ENCODE results near the gene SLC25A44. TPM values are rescaled to one million over a fixed set of nuclear protein-coding genes. Genes with fewer than 3 reads are reported as not detected.

Gene SLC25A44
- total RNA-seq, 1 donor from 2014 or later: 20.2 TPM

DNA sequence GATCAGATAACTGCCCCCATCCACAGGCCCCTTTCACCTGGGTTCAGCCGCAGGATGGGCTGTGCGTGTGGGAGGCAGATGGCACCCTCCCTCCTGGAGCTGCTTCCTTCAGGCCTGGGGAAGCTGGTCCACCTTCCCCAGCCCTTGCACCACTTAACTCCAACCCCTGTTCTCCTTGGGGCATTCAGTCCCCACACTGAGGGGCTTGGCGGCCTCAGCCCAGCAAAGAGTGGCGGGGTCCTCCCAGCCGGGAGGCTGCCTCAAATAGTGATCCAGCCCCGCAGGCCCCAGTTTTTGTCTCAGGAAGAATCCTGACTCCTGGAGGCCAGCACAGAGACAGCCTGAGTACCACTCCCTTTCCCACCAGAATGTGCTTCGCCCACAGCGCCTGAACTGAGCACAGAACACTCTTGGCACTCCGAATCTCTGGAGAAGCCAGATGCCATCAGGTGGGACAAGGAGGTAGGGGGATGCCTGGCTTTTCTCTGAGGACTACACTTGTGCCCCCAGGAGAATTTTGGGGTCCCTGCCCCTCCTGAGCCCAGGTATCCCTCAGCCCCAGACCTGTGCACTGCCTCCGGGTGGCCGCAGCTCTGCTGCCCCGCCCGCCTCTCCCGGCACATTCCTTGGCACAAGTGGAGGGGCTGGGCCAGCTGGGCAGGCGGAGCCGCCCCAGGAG is 53.0 kb downstream of the SLC25A44 start:
- peaks cover 4% of the 10 kb centered on the region for H3K4me1 Mint-ChIP-seq (ENCODE audit: unreplicated experiment)
- DNase-seq (ENCODE audit: extremely low spot score, unreplicated experiment): no peak
- no peak overlapping the region for H3K4me3 Mint-ChIP-seq (ENCODE audit: unreplicated experiment)
- H3K27me3 Mint-ChIP-seq (ENCODE audit: unreplicated experiment): no peaks in the 10 kb centered on the region
- TF ChIP-seq, protein P1, sequence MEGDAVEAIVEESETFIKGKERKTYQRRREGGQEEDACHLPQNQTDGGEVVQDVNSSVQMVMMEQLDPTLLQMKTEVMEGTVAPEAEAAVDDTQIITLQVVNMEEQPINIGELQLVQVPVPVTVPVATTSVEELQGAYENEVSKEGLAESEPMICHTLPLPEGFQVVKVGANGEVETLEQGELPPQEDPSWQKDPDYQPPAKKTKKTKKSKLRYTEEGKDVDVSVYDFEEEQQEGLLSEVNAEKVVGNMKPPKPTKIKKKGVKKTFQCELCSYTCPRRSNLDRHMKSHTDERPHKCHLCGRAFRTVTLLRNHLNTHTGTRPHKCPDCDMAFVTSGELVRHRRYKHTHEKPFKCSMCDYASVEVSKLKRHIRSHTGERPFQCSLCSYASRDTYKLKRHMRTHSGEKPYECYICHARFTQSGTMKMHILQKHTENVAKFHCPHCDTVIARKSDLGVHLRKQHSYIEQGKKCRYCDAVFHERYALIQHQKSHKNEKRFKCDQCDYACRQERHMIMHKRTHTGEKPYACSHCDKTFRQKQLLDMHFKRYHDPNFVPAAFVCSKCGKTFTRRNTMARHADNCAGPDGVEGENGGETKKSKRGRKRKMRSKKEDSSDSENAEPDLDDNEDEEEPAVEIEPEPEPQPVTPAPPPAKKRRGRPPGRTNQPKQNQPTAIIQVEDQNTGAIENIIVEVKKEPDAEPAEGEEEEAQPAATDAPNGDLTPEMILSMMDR (IDR thresholded peaks at IDR 0.05): no peak
- H3K9me3 Mint-ChIP-seq (ENCODE audit: unreplicated experiment): no peaks in the 10 kb centered on the region
- no peak overlapping the region for H3K27ac Mint-ChIP-seq (ENCODE audit: unreplicated experiment)
- H3K36me3 Mint-ChIP-seq (ENCODE audit: unreplicated experiment): peaks cover 8% of the 10 kb centered on the region

DNA sequence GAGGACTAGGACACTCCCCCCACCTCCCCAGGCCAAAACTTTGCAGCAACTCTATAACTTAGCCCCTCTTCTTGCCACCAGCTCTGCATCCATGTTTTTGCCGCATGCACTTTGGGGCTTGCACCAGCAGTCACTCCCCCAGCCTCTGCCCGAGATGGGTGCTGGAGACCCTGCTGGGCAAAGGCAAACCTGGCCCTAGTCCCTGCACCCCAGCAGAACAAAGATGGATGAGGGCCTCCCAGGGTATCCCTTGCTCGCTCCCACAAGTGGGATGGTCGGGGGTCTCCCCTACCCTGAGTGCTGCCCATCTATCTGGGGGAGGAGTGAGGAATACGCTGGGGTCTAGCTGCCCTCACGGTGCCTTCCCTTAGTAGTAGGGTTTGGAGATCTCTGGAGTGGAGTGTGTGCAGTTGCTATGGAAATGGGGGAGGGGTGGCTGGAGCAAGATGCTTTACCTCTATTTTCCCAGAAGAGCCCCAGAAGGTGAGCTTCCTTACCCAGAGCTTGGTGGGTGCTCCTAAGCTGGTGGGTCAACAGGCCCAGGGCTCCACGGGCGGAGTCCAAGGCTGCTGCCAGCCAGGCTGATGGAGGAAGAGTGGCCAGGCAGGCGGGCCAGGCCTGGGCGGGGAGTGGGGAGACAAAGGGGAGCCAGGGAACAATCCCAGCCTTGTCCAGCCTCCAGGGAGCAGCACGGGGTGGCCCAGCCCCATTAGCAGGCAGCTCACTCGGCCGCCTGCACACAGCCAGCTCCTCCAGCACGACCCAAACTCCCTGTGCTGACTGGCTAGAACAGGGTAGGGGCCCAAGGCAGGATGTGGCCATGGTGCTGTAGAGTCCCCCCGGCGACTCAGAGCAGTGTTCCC is 53.8 kb downstream of the SLC25A44 start, which contains the start of gene PAQR6:
Gene PAQR6 (minus strand): TSS at position 597 of the 863 bp plus-strand sequence. CDS start 1,325 bp downstream, outside the sequence.
- H3K36me3 Mint-ChIP-seq (ENCODE audit: unreplicated experiment): peaks cover 13% of the 10 kb centered on the region
- H3K9me3 Mint-ChIP-seq (ENCODE audit: unreplicated experiment): no peaks in the 10 kb centered on the region
- no peaks in the 10 kb centered on the region for H3K4me1 Mint-ChIP-seq (ENCODE audit: unreplicated experiment)
- DNase-seq (ENCODE audit: extremely low spot score, unreplicated experiment): no peak
- no peak within 1 kb of the TSS for H3K4me3 Mint-ChIP-seq (ENCODE audit: unreplicated experiment)
- H3K27me3 Mint-ChIP-seq (ENCODE audit: unreplicated experiment): no peaks in the 10 kb centered on the region
- H3K27ac Mint-ChIP-seq (ENCODE audit: unreplicated experiment): no peak within 1 kb of the TSS
- TF ChIP-seq, protein P1 (IDR thresholded peaks at IDR 0.05): no peak

DNA sequence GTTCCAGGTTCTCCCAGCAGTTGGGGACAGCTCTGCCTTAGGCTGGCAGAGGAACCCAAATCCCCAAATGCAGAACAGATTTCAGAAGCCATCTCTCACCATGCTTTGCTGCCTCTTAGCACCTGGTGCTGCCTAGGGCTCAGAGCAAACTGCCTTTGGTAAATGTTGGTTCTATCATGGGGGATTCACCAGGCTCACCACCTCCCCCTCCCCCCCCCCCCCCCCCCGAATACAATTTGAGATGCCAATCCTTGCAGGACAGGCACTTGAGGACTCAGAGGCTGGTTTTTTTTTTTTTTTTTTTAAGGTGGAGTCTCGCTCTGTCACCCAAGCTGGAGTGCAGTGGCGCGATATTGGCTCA is 54.4 kb downstream of the SLC25A44 start:
- DNase-seq (ENCODE audit: extremely low spot score, unreplicated experiment): no peak
- Mint-ChIP-seq H3K9me3 (ENCODE audit: unreplicated experiment) (no peaks in the 10 kb centered on the region), H3K36me3 (ENCODE audit: unreplicated experiment) (peaks cover 19% of the 10 kb centered on the region), H3K27me3 (ENCODE audit: unreplicated experiment) (no peaks in the 10 kb centered on the region), H3K27ac (ENCODE audit: unreplicated experiment) (no peak overlapping the region), H3K4me3 (ENCODE audit: unreplicated experiment) (no peak overlapping the region), H3K4me1 (ENCODE audit: unreplicated experiment) (no peaks in the 10 kb centered on the region)
- TF ChIP-seq, protein P1 (IDR thresholded peaks at IDR 0.05): no peak

DNA sequence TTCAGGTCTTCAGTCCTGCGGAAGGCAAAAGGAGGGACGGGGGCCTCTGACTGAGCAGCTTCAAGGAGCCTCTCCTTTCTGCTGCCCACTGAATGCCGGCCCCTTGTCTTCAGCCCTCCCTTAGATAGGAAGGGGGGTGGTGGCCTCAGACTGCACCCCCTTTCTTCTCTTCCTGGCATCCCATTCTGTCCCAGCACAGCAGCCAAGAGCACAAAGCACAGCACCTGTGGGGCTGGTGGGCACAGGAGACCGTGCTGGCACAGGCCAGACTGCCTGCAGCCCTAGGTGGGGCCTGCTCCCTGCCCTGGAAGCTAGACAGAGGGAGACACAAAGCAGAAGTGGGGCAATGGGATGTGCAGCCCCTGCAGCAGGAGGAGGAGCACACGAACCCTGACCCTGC is 55.7 kb downstream of the SLC25A44 start:
- H3K27ac Mint-ChIP-seq (ENCODE audit: unreplicated experiment): no peak overlapping the region
- H3K36me3 Mint-ChIP-seq (ENCODE audit: unreplicated experiment): peaks cover 26% of the 10 kb centered on the region
- no peaks in the 10 kb centered on the region for H3K4me1 Mint-ChIP-seq (ENCODE audit: unreplicated experiment)
- H3K4me3 Mint-ChIP-seq (ENCODE audit: unreplicated experiment): no peak overlapping the region
- no peaks in the 10 kb centered on the region for H3K9me3 Mint-ChIP-seq (ENCODE audit: unreplicated experiment)
- DNase-seq (ENCODE audit: extremely low spot score, unreplicated experiment): no peak
- H3K27me3 Mint-ChIP-seq (ENCODE audit: unreplicated experiment): no peaks in the 10 kb centered on the region
- TF ChIP-seq, protein P1 (IDR thresholded peaks at IDR 0.05): no peak

DNA sequence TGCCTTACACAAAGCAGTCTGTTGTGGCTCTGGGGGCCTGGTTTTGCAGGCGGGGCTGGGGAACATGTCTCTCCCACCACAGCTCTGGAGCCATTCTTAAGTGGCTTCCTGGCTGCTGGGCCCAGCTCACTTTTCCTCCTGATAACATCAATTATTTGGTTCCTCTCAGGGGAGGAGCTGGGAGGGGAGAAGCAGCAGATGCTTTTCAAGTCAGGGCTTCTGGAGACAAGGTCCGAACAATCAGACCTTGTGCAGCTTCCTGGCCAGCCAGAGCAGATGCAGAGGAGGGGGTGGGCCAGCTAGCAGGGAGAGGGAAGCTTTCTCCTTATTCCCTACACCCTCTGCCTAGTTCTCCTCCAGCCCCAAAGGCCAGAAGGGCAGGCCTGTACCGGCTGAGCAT is 57.6 kb downstream of the SLC25A44 start:
- H3K9me3 Mint-ChIP-seq (ENCODE audit: unreplicated experiment): no peaks in the 10 kb centered on the region
- H3K4me1 Mint-ChIP-seq (ENCODE audit: unreplicated experiment): no peaks in the 10 kb centered on the region
- DNase-seq (ENCODE audit: extremely low spot score, unreplicated experiment): no peak
- TF ChIP-seq, protein P1 (IDR thresholded peaks at IDR 0.05): no peak
- no peak overlapping the region for H3K4me3 Mint-ChIP-seq (ENCODE audit: unreplicated experiment)
- peaks cover 33% of the 10 kb centered on the region for H3K36me3 Mint-ChIP-seq (ENCODE audit: unreplicated experiment)
- H3K27me3 Mint-ChIP-seq (ENCODE audit: unreplicated experiment): no peaks in the 10 kb centered on the region
- H3K27ac Mint-ChIP-seq (ENCODE audit: unreplicated experiment): no peak overlapping the region

Data from osteocyte (in vitro differentiated cells).